Measurements from ENCODE around the gene IFITM2.

- no peak for TF ChIP-seq EZH2 (optimal IDR thresholded peaks at IDR 0.05; ENCODE audit: low read depth, low read length)
- TF ChIP-seq, protein P1, sequence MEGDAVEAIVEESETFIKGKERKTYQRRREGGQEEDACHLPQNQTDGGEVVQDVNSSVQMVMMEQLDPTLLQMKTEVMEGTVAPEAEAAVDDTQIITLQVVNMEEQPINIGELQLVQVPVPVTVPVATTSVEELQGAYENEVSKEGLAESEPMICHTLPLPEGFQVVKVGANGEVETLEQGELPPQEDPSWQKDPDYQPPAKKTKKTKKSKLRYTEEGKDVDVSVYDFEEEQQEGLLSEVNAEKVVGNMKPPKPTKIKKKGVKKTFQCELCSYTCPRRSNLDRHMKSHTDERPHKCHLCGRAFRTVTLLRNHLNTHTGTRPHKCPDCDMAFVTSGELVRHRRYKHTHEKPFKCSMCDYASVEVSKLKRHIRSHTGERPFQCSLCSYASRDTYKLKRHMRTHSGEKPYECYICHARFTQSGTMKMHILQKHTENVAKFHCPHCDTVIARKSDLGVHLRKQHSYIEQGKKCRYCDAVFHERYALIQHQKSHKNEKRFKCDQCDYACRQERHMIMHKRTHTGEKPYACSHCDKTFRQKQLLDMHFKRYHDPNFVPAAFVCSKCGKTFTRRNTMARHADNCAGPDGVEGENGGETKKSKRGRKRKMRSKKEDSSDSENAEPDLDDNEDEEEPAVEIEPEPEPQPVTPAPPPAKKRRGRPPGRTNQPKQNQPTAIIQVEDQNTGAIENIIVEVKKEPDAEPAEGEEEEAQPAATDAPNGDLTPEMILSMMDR (IDR thresholded peaks at IDR 0.05; ENCODE audit: low read length): no peak
These were observed 34.8 kb upstream of the IFITM2 start for GRCh38 chr11:272931-273198.

Data from MM.1S (cell line).